ENCODE data around the gene ATP10A. TPM values are rescaled to one million over a fixed set of nuclear protein-coding genes. Genes with fewer than 3 reads are reported as not detected.

ATP10A gene
- total RNA-seq, 1 experiment from 2014 or later, result 0.02 TPM

GRCh38 chr15:25764980-25765735 lies 98.0 kb downstream of the ATP10A start:
- CTCF ChIA-PET, result no interaction called here
- ATAC-seq, result no peak

More at GRCh38 chr15:25764980-25765735, 98.0 kb downstream of the ATP10A start:
- ChIA-PET POLR2A (no interaction called here), RAD21 (ENCODE audit: low non-redundant PET in 1 of 2, low total read pairs in 2 of 2, uncharacterized antibody in 2 of 2, unreplicated experiment in 2 of 2) (no interaction called here)
- Histone ChIP-seq H3K27ac (ENCODE audit: low read depth, low read length) (no peak overlapping the region), H2AFZ (ENCODE audit: low read depth, low read length, poor library complexity, severe bottlenecking) (no peak overlapping the region), H3K79me2 (ENCODE audit: insufficient read depth, low read length) (no peaks in the 10 kb centered on the region), H3K4me3 (replicated peaks in 1 of 2; ENCODE audit: low read depth in 1 of 2, low read length in 2 of 2) (no peak overlapping the region), H3K9ac (ENCODE audit: low read length) (no peak overlapping the region), H3K4me1 (ENCODE audit: control insufficient read depth in 1 of 2, insufficient read depth in 2 of 2, low read length in 2 of 2) (no peaks in the 10 kb centered on the region), H4K20me1 (ENCODE audit: insufficient read depth) (no peaks in the 10 kb centered on the region), H3K27me3 (ENCODE audit: insufficient read depth, low read length) (no peaks in the 10 kb centered on the region), H3K9me3 (ENCODE audit: control insufficient read depth in 1 of 2, insufficient read depth in 1 of 2, low read depth in 1 of 2, low read length in 2 of 2) (peaks cover 0 to 37% of the 10 kb centered on the region in 2 experiments; a peak in 2 of 4 replicates), H3K4me2 (ENCODE audit: low read length) (no peak overlapping the region), H3K9me2 (ENCODE audit: insufficient read depth) (no peaks in the 10 kb centered on the region), H3K36me3 (ENCODE audit: control insufficient read depth in 1 of 2, insufficient read depth in 2 of 2, low read length in 2 of 2) (no peaks in the 10 kb centered on the region)
- TF ChIP-seq EZH2phosphoT487 (IDR thresholded peaks at IDR 0.05; ENCODE audit: borderline replicate concordance) (no peak), YY1 (IDR thresholded peaks at IDR 0.05; ENCODE audit: extremely low read depth, insufficient replicate concordance, low read depth, low read length) (no peak), SP1 (IDR thresholded peaks at IDR 0.05; ENCODE audit: low read depth) (no peak), CTCF (IDR thresholded peaks at IDR 0.05 in 2 of 3, conservative IDR thresholded peaks at IDR 0.05 in 1 of 3; ENCODE audit: borderline replicate concordance in 1 of 3, insufficient read depth in 1 of 3, low read depth in 2 of 3, low read length in 2 of 3) (no peak), EZH2 (IDR thresholded peaks at IDR 0.05) (no peak), SRF (IDR thresholded peaks at IDR 0.05; ENCODE audit: low read depth) (no peak), JUND (IDR thresholded peaks at IDR 0.05) (no peak), SIN3A (IDR thresholded peaks at IDR 0.05; ENCODE audit: low read depth) (no peak), ZFX (IDR thresholded peaks at IDR 0.05) (no peak), CEBPB (IDR thresholded peaks at IDR 0.05; ENCODE audit: low read depth) (no peak), ELF1 (IDR thresholded peaks at IDR 0.05; ENCODE audit: borderline replicate concordance, low read depth) (no peak), POLR2A (IDR thresholded peaks at IDR 0.05; ENCODE audit: borderline replicate concordance, extremely low read depth, insufficient read depth, insufficient read length) (no peak), FOSL1 (IDR thresholded peaks at IDR 0.05; ENCODE audit: low read depth) (no peak), RAD21 (IDR thresholded peaks at IDR 0.05; ENCODE audit: low read depth) (no peak), ATF3 (IDR thresholded peaks at IDR 0.05) (no peak), ZNF274 (IDR thresholded peaks at IDR 0.05; ENCODE audit: low read depth, low read length) (no peak), MAX (IDR thresholded peaks at IDR 0.05) (no peak), TCF7L2 (IDR thresholded peaks at IDR 0.05; ENCODE audit: borderline replicate concordance, extremely low read depth, insufficient read depth, insufficient read length) (no peak), POLR2AphosphoS5 (IDR thresholded peaks at IDR 0.05; ENCODE audit: low read depth, low read length) (no peak)
- BruUV-seq (replicated peaks), result no TSS peak
- no peak for DNase-seq (ENCODE audit: low read depth, low spot score)
- intact Hi-C loops (cut with micrococcal nuclease), result no loop called here
